ENCODE results near the gene CTIF. TPM values are rescaled to one million over a fixed set of nuclear protein-coding genes. Genes with fewer than 3 reads are reported as not detected.
A peak's percentile ranks its signal among the peaks of the same experiment; 100 is the strongest.

CTIF gene
- total and polyA plus RNA-seq, 4 donors = 10.6 to 26.7 (median 12.3) TPM

- TF ChIP-seq GABPA (IDR thresholded peaks at IDR 0.05 in 1 of 2, conservative IDR thresholded peaks at IDR 0.05 in 1 of 2) (no peak), RAD21 (IDR thresholded peaks at IDR 0.05) (peak in 1 of 2 donors; percentile 40), FOXA2 (IDR thresholded peaks at IDR 0.05) (no peak), YY1 (IDR thresholded peaks at IDR 0.05) (no peak), EGR1 (IDR thresholded peaks at IDR 0.05; ENCODE audit: low read depth in 2 of 2) (no peak)
- TF ChIP-seq, protein P1, sequence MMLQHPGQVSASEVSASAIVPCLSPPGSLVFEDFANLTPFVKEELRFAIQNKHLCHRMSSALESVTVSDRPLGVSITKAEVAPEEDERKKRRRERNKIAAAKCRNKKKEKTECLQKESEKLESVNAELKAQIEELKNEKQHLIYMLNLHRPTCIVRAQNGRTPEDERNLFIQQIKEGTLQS (IDR thresholded peaks at IDR 0.05) = no peak
- H3K27ac ChIP-seq (ENCODE audit: low read depth in 1 of 2, low read length in 2 of 2) = no peak overlapping the region
- H3K9me3 ChIP-seq (ENCODE audit: control insufficient read depth in 4 of 4, low read length in 3 of 4) = no peaks in the 10 kb centered on the region
- no peaks in the 10 kb centered on the region for H3K27me3 ChIP-seq (ENCODE audit: control insufficient read depth in 4 of 4, insufficient read depth in 4 of 4, low read length in 3 of 4)
- 92% methylated on average over 18 of the region's 18 CpGs for WGBS
- no peak overlapping the region for H3K4me3 ChIP-seq (ENCODE audit: low read depth in 1 of 3, low read length in 3 of 3)
- H3K4me1 ChIP-seq (ENCODE audit: control insufficient read depth in 4 of 4, insufficient read depth in 4 of 4, low read length in 3 of 4) = no peaks in the 10 kb centered on the region
- H3K36me3 ChIP-seq (ENCODE audit: control insufficient read depth in 4 of 4, insufficient read depth in 3 of 4, low read depth in 1 of 4, low read length in 3 of 4) = no peaks in the 10 kb centered on the region
- H3K9ac ChIP-seq (ENCODE audit: low read depth in 1 of 2, low read length in 2 of 2) = no peak overlapping the region
- DNase-seq (ENCODE audit: low spot score) = no peak
Observed at GRCh38 chr18:48887905-48888772, 349.3 kb downstream of the CTIF start.

- Histone ChIP-seq H3K9me3 (ENCODE audit: control insufficient read depth in 4 of 4, low read length in 3 of 4) (no peaks in the 10 kb centered on the region), H3K27ac (ENCODE audit: low read depth in 1 of 2, low read length in 2 of 2) (no peak overlapping the region), H3K9ac (ENCODE audit: low read depth in 1 of 2, low read length in 2 of 2) (no peak overlapping the region), H3K36me3 (ENCODE audit: control insufficient read depth in 4 of 4, insufficient read depth in 3 of 4, low read depth in 1 of 4, low read length in 3 of 4) (no peaks in the 10 kb centered on the region), H3K27me3 (ENCODE audit: control insufficient read depth in 4 of 4, insufficient read depth in 4 of 4, low read length in 3 of 4) (no peaks in the 10 kb centered on the region), H3K4me1 (ENCODE audit: control insufficient read depth in 4 of 4, insufficient read depth in 4 of 4, low read length in 3 of 4) (peaks cover 0 to 6% (median 2%) of the 10 kb centered on the region in 4 donors), H3K4me3 (ENCODE audit: low read depth in 1 of 3, low read length in 3 of 3) (no peak overlapping the region)
- TF ChIP-seq FOXA2 (IDR thresholded peaks at IDR 0.05) (no peak), GABPA (IDR thresholded peaks at IDR 0.05 in 1 of 2, conservative IDR thresholded peaks at IDR 0.05 in 1 of 2) (no peak), EGR1 (IDR thresholded peaks at IDR 0.05; ENCODE audit: low read depth in 2 of 2) (no peak), RXRA (IDR thresholded peaks at IDR 0.05) (no peak), RAD21 (IDR thresholded peaks at IDR 0.05) (no peak), TAF1 (conservative IDR thresholded peaks at IDR 0.05) (no peak), ZBTB33 (IDR thresholded peaks at IDR 0.05) (no peak), YY1 (IDR thresholded peaks at IDR 0.05) (no peak), REST (IDR thresholded peaks at IDR 0.05) (no peak), SP1 (IDR thresholded peaks at IDR 0.05) (no peak), HNF4G (IDR thresholded peaks at IDR 0.05) (no peak), FOXA1 (IDR thresholded peaks at IDR 0.05) (no peak), JUND (IDR thresholded peaks at IDR 0.05) (no peak), CTCF (IDR thresholded peaks at IDR 0.05; ENCODE audit: low read depth, low read length, missing input control) (no peak), HNF4A (conservative IDR thresholded peaks at IDR 0.05) (no peak), NR2F2 (IDR thresholded peaks at IDR 0.05) (no peak)
- TF ChIP-seq, protein P1 (IDR thresholded peaks at IDR 0.05) = no peak
- TF ChIP-seq, protein P2, sequence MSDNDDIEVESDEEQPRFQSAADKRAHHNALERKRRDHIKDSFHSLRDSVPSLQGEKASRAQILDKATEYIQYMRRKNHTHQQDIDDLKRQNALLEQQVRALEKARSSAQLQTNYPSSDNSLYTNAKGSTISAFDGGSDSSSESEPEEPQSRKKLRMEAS (IDR thresholded peaks at IDR 0.05) = no peak
- WGBS = 93% methylated on average over 5 of the region's 5 CpGs
- no peak for DNase-seq (ENCODE audit: low spot score)
Observed at GRCh38 chr18:48888773-48889080, 349.9 kb downstream of the CTIF start.

All from liver (tissue), 9 donors.